A172 (cell line): ENCODE measurements around the gene MS4A18. TPM values are rescaled to one million over a fixed set of nuclear protein-coding genes. Genes with fewer than 3 reads are reported as not detected.
"Not testable (repeated sequence)": the region's sequence is repeated elsewhere in the genome, so short reads cannot be mapped to it uniquely, and the experiment has no call there.

Experiments
- DNase-seq: peaks from one replicate; pipeline ENCODE4 v3.0.0-alpha.2; 2015; ENCODE audit warnings: low spot score
- total RNA-seq: library from RNA; depleted of rRNA; stranded (reverse); fragments of >200 nt; shearing (Covaris generic); gene quantifications from 2 replicates; pipeline ENCODE4 v1.2.3, GENCODE V29; 2014

Gene MS4A18
- total RNA-seq, 1 experiment from 2014 or later = not detected

DNA sequence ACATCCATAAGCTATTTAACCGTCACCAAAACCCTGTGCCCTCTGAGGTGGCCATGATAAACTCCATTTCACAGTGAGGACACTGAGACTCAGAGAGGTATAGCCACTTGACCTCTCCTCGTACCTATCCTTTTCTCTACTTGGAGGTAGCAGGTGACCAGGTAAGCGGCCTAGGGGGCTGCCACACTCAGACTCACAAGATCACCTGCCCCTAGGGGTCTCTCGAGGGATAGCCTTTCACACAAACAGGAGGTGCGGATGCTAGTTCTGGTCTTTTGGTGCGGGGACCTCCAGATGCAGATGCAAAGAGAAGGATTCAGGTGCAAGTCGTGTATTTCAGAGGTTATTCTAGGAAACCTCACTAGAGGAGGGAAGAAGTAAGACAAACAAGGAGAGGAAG lies 14.6 kb downstream of the MS4A18 start:
- no peak for DNase-seq

DNA sequence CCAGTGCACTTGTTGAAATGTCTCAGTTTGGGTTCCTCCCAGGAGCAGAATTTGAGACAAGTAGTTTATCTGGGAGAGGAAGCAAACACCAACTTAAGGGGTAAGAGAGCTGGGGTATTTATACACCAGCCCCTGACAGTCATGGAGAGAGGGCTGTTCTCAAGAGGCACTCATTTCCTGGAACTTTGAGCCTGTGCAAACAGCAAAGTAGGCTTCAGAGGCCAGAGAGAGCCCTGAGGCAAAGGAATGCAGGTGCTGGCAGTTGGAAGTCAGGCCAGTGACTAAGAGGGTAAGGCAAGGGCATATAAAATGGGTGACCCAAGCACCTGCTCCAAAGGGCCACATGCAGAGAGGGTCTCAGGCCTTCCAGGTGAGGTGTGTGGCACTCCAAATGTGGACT lies 16.1 kb downstream of the MS4A18 start:
- no peak for DNase-seq

- no peak for DNase-seq
Observed at GRCh38 chr11:60741421-60741820, 16.9 kb downstream of the MS4A18 start.

DNA sequence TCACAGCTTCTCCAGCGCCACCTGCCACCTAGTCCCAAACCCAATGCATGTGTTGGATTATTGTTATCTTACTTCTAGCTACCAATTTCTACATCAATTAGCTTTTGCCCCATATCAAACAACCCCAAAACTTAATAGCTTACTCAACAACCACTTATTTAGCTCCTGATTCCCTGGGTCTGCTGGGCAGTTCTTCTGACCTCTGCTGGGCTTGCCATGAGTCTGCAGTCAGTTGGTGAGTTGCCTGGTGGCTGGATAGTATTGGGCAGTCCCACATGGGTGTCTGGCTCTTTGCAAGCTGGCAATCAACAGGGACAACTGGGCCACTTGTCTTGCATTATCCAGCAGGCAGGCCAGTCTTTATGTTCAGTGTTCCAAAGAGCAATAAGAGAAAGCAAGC lies 18.5 kb downstream of the MS4A18 start:
- DNase-seq = no peak

DNA sequence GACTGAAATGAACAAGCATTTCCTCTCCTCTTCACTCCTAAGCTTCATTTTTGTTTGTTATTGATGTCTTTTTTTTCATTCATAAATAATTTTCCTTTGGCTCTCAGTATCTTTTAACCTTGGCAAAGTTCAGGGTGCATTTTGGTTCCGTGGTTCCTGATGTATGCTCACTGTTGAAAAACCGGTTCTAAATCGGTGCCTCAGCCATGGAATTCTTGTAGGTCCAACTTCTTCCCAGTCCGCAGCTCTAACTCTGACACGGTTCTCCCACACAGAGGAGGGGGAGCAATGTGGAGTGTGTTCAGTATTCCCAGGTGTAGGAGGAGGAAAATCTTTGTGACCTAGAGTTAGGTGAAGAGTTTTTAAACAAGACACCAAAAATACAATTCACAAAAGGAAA lies 19.6 kb downstream of the MS4A18 start:
- DNase-seq = no peak

GRCh38 chr11:60747359-60747873 lies 22.9 kb downstream of the MS4A18 start:
- no peak for DNase-seq

DNA sequence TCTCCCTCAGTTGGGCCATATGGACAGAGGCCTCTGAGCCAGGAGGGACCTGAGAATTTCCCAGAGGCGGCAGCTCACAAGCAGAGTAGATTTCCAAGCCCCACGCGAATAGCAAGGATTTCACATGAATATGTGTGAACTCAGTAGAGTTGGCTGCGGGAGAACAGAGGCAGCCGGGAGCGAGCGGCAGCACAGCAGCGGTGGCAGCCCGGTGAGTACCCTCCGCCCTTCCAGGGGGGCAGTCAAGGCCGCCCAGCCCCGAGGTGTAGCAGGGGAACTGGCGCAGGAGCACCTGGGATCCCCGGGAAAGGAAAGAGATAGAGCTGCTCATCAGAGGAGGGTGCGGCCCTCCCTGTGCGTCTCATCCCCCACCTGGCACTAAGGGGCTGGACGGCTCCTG lies 23.7 kb downstream of the MS4A18 start:
- no peak for DNase-seq

GRCh38 chr11:60748821-60749220 lies 24.3 kb downstream of the MS4A18 start:
- DNase-seq = no peak

DNA sequence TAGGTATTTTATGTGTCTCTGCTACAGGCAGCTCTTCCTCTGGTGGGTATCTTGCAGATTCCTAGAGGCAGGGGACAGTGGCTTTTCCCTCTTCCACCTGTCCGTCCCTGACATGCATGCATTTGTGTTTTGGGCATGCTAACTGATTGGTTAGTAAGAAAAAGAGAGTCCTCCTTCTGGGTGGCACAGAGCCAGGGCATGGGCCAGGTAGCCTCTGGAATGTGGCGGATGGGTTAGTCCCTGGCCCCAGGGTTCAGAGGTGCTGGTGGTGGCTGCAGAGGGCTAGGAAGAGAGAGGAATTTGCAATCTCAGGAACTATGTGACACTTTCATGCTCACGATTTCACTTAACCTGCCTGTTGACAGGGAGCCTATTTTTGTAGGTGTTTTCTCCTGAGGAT lies 26.4 kb downstream of the MS4A18 start:
- DNase-seq = no peak

- DNase-seq = no peak
Observed at GRCh38 chr11:60753309-60753708, 28.8 kb downstream of the MS4A18 start.

GRCh38 chr11:60754887-60755286 lies 30.4 kb downstream of the MS4A18 start:
- no peak for DNase-seq

- peak; percentile 42 for DNase-seq
Observed at GRCh38 chr11:60756307-60757032, 31.9 kb downstream of the MS4A18 start, which contains the start of gene MS4A15. Gene MS4A15, plus strand, starts transcription at chr11:60756867. Its CDS starts 6,867 bp downstream, at chr11:60763734.

- DNase-seq = no peak
Observed at GRCh38 chr11:60757231-60757800, 32.8 kb downstream of the MS4A18 start.

GRCh38 chr11:60758671-60759070 lies 34.2 kb downstream of the MS4A18 start:
- DNase-seq = not testable (repeated sequence)

- not testable (repeated sequence) for DNase-seq
Observed at GRCh38 chr11:60759438-60760225, 35.1 kb downstream of the MS4A18 start.

GRCh38 chr11:60761436-60762190 lies 37.1 kb downstream of the MS4A18 start:
- DNase-seq = no peak

DNA sequence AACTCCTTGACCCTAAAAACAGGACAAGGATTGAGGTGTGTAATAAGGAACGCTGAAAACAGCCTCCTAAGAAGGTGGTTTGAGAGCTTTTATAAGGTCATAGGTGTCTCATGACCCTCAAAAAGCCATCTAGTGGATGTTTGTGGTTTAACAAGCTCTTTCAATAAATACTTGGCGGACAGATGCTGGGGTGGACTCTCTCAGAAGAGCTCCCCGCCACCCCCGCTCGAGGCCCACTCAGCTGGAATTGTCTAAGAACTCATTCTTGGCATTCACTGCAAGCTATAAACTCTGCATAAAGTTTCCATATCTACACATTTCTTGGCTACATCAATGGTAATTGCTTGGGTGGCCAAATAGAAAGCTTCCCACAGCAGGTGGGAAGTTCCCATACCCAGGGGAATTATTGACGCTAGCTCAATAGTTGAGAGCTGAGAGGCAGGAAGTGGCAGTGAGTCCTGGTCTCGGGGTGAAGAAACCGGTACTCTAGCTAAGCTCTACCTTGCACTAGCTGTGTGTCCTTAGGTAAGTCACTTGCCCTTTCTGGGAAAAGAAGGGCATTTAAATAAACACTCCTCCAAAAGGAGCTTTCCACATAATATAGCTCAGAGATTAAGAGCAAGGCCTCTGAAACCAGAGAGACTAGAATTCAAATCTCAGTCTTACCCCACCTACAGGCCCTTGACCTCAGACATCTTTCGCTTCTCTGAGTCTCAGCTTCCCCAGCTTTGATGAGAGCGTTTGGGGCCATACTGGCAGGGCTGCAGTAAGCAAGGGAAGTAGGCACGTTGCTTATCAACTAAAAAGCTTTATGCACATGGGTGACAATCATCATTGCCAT lies 38.6 kb downstream of the MS4A18 start:
- DNase-seq = no peak

- no peak for DNase-seq
Observed at GRCh38 chr11:60763692-60764369, 39.3 kb downstream of the MS4A18 start.

DNA sequence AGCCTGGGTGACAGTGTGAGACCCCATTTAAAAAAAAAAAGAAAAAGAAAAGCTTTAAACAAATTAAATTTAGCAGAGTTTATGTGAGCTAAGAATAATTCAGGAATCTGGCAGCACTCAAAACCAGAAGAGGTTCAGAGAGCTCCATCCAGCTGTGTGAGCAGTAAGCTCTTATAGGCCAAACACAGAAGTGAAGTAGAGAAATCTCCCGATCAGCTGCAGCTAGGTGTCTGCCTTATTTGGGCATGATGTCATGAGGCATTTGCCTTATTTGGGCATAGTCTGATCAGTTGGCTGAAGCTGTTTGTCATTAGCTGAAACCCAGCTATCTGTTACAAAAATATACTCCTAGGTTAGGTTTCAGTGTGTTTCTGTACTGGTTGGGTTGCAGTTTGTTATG lies 40.4 kb downstream of the MS4A18 start:
- DNase-seq = peak; percentile 24

DNA sequence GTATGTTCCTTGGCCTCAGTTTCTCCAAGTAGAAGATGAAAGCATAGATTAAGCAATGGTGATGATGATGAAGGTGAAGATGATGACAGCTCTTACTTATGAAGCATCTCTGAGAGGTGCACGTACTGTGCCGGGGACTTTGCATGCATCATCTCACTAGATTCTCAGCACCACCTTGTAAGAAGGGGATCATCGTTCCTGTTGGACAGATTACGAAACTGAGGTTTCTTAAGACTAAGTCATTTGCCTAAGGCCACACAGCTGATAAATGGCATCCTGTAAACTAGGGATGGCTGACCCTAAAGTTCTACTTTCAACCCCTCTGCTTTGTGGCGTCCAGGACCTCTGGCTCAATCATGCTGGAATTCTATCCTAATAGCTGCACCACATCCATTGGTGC lies 40.8 kb downstream of the MS4A18 start:
- no peak for DNase-seq
